ENCODE results near the gene SDF2L1.

The SDF2L1 gene

DNA sequence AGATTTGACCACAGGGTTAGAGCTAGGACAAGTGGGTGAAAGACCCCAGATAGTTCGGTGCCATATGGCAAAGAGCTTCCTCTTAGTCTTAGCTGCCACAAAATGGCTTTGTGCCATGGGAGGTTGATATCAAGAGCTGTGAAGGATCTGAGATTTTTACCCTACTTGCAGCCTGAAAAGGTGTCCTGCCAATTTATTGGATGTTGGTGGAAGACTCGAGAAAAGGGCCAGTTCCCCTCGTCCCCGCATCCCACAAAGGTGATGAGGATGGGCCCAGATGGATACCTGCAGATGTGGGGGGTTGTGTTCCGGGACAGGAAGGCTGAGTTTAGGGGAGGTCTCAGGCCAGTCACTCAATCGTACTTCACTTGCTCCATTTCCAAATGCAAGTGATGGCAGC, 39.5 kb upstream of the SDF2L1 start:
- over 99% methylated on average over 6 of the region's 6 CpGs for WGBS
- Histone ChIP-seq H2BK15ac (ENCODE audit: low read depth, poor library complexity, severe bottlenecking) (no peak overlapping the region), H3K14ac (ENCODE audit: low read length in 2 of 2) (no peak overlapping the region)

GRCh38 chr22:21603973-21604372, 38.1 kb upstream of the SDF2L1 start:
- H2AK5ac ChIP-seq (ENCODE audit: low read length, severe bottlenecking), result no peak overlapping the region
- H3K27me3 ChIP-seq (ENCODE audit: control insufficient read depth in 1 of 2, insufficient read depth in 1 of 2, low read length in 2 of 2), result no peaks in the 10 kb centered on the region
- 96% methylated on average over 8 of the region's 9 CpGs for WGBS
- H3K4ac ChIP-seq (ENCODE audit: low read depth in 1 of 2, low read length in 2 of 2), result no peak overlapping the region
- H4K91ac ChIP-seq (ENCODE audit: low read length), result no peak overlapping the region
- peaks cover 3 to 15% of the 10 kb centered on the region in 2 experiments for H3K36me3 ChIP-seq (ENCODE audit: control insufficient read depth in 1 of 2, insufficient read depth in 2 of 2, low read depth in 1 of 2, low read length in 2 of 2)
- no peak overlapping the region for H2BK12ac ChIP-seq (ENCODE audit: low read length in 2 of 2)
- no peak overlapping the region for H3K14ac ChIP-seq (ENCODE audit: low read length in 2 of 2)
- H3K4me2 ChIP-seq (ENCODE audit: low read length, poor library complexity, severe bottlenecking), result no peak overlapping the region
- H3K4me1 ChIP-seq (ENCODE audit: control insufficient read depth, insufficient read depth, low read depth, low read length), result peaks cover 7% of the 10 kb centered on the region
- no peak overlapping the region for H4K8ac ChIP-seq (ENCODE audit: low read length)
- no peak overlapping the region for H3K4me3 ChIP-seq (ENCODE audit: insufficient read depth in 1 of 2, low read depth in 1 of 2, low read length in 2 of 2)
- H2AFZ ChIP-seq (ENCODE audit: low read depth, low read length), result no peak overlapping the region
- no peak for DNase-seq
- H2BK5ac ChIP-seq (ENCODE audit: low read depth, low read length, poor library complexity, severe bottlenecking), result no peak overlapping the region
- H3K9me3 ChIP-seq (ENCODE audit: control insufficient read depth, low read length), result no peaks in the 10 kb centered on the region
- H2BK15ac ChIP-seq (ENCODE audit: low read depth, poor library complexity, severe bottlenecking), result no peak overlapping the region
- no peak overlapping the region for H3K23ac ChIP-seq (ENCODE audit: low read length in 2 of 2)
- no peak overlapping the region for H3K18ac ChIP-seq (ENCODE audit: low read depth in 1 of 2, low read length in 2 of 2)
- H3K79me1 ChIP-seq (replicated peaks; ENCODE audit: low read length, poor library complexity, severe bottlenecking), result peaks cover 3% of the 10 kb centered on the region
- no peak overlapping the region for H3K9ac ChIP-seq (ENCODE audit: low read length)
- no peak overlapping the region for H2BK120ac ChIP-seq (ENCODE audit: low read depth, low read length)
- H3K27ac ChIP-seq (ENCODE audit: low read length, poor library complexity, severe bottlenecking), result no peak overlapping the region

More for the DNA sequence above, 39.5 kb upstream of the SDF2L1 start:
- peaks cover 6% of the 10 kb centered on the region for H3K4me1 ChIP-seq (ENCODE audit: control insufficient read depth, insufficient read depth, low read depth, low read length)
- H4K8ac ChIP-seq (ENCODE audit: low read length), result no peak overlapping the region
- peaks cover 5 to 15% of the 10 kb centered on the region in 2 experiments for H3K36me3 ChIP-seq (ENCODE audit: control insufficient read depth in 1 of 2, insufficient read depth in 2 of 2, low read depth in 1 of 2, low read length in 2 of 2)
- peaks cover 3% of the 10 kb centered on the region for H3K79me1 ChIP-seq (replicated peaks; ENCODE audit: low read length, poor library complexity, severe bottlenecking)
- H3K27me3 ChIP-seq (ENCODE audit: control insufficient read depth in 1 of 2, insufficient read depth in 1 of 2, low read length in 2 of 2), result no peaks in the 10 kb centered on the region
- no peak overlapping the region for H3K27ac ChIP-seq (ENCODE audit: low read length, poor library complexity, severe bottlenecking)
- H3K23ac ChIP-seq (ENCODE audit: low read length in 2 of 2), result no peak overlapping the region
- no peak overlapping the region for H2BK12ac ChIP-seq (ENCODE audit: low read length in 2 of 2)
- H2BK5ac ChIP-seq (ENCODE audit: low read depth, low read length, poor library complexity, severe bottlenecking), result no peak overlapping the region
- H2BK120ac ChIP-seq (ENCODE audit: low read depth, low read length), result no peak overlapping the region
- no peak overlapping the region for H3K4me2 ChIP-seq (ENCODE audit: low read length, poor library complexity, severe bottlenecking)
- no peak overlapping the region for H2AK5ac ChIP-seq (ENCODE audit: low read length, severe bottlenecking)
- H3K9ac ChIP-seq (ENCODE audit: low read length), result no peak overlapping the region
- H3K4ac ChIP-seq (ENCODE audit: low read depth in 1 of 2, low read length in 2 of 2), result no peak overlapping the region
- H3K9me3 ChIP-seq (ENCODE audit: control insufficient read depth, low read length), result no peaks in the 10 kb centered on the region
- no peak overlapping the region for H4K91ac ChIP-seq (ENCODE audit: low read length)
- H2AFZ ChIP-seq (ENCODE audit: low read depth, low read length), result no peak overlapping the region
- no peak for DNase-seq
- no peak overlapping the region for H3K4me3 ChIP-seq (ENCODE audit: insufficient read depth in 1 of 2, low read depth in 1 of 2, low read length in 2 of 2)
- H3K18ac ChIP-seq (ENCODE audit: low read depth in 1 of 2, low read length in 2 of 2), result no peak overlapping the region

GRCh38 chr22:21605887-21606564, 36.1 kb upstream of the SDF2L1 start:
- Histone ChIP-seq H3K23ac (ENCODE audit: low read length in 2 of 2) (no peak overlapping the region), H2BK15ac (ENCODE audit: low read depth, poor library complexity, severe bottlenecking) (no peak overlapping the region), H2BK120ac (ENCODE audit: low read depth, low read length) (no peak overlapping the region), H3K27ac (ENCODE audit: low read length, poor library complexity, severe bottlenecking) (no peak overlapping the region), H3K18ac (ENCODE audit: low read depth in 1 of 2, low read length in 2 of 2) (no peak overlapping the region), H3K79me1 (replicated peaks; ENCODE audit: low read length, poor library complexity, severe bottlenecking) (peaks cover 3% of the 10 kb centered on the region), H2AFZ (ENCODE audit: low read depth, low read length) (no peak overlapping the region), H3K9ac (ENCODE audit: low read length) (no peak overlapping the region), H2BK12ac (ENCODE audit: low read length in 2 of 2) (no peak overlapping the region), H2BK5ac (ENCODE audit: low read depth, low read length, poor library complexity, severe bottlenecking) (no peak overlapping the region), H3K4ac (ENCODE audit: low read depth in 1 of 2, low read length in 2 of 2) (no peak overlapping the region), H3K14ac (ENCODE audit: low read length in 2 of 2) (no peak overlapping the region), H2AK5ac (ENCODE audit: low read length, severe bottlenecking) (no peak overlapping the region), H3K4me1 (ENCODE audit: control insufficient read depth, insufficient read depth, low read depth, low read length) (peaks cover 7% of the 10 kb centered on the region), H3K9me3 (ENCODE audit: control insufficient read depth, low read length) (no peaks in the 10 kb centered on the region), H3K27me3 (ENCODE audit: control insufficient read depth in 1 of 2, insufficient read depth in 1 of 2, low read length in 2 of 2) (no peaks in the 10 kb centered on the region), H3K4me3 (ENCODE audit: insufficient read depth in 1 of 2, low read depth in 1 of 2, low read length in 2 of 2) (no peak overlapping the region), H4K8ac (ENCODE audit: low read length) (no peak overlapping the region), H3K4me2 (ENCODE audit: low read length, poor library complexity, severe bottlenecking) (no peak overlapping the region), H4K91ac (ENCODE audit: low read length) (no peak overlapping the region), H3K36me3 (ENCODE audit: control insufficient read depth in 1 of 2, insufficient read depth in 2 of 2, low read depth in 1 of 2, low read length in 2 of 2) (peaks cover 14 to 18% of the 10 kb centered on the region in 2 experiments)
- WGBS, result 97% methylated on average over 7 of the region's 7 CpGs
- no peak for DNase-seq

GRCh38 chr22:21606775-21607174, 35.3 kb upstream of the SDF2L1 start:
- no peak overlapping the region for H3K14ac ChIP-seq (ENCODE audit: low read length in 2 of 2)
- H3K79me1 ChIP-seq (replicated peaks; ENCODE audit: low read length, poor library complexity, severe bottlenecking), result peaks cover 3% of the 10 kb centered on the region
- no peak for DNase-seq
- peaks cover 7% of the 10 kb centered on the region for H3K4me1 ChIP-seq (ENCODE audit: control insufficient read depth, insufficient read depth, low read depth, low read length)
- no peak overlapping the region for H2BK15ac ChIP-seq (ENCODE audit: low read depth, poor library complexity, severe bottlenecking)
- H3K4ac ChIP-seq (ENCODE audit: low read depth in 1 of 2, low read length in 2 of 2), result no peak overlapping the region
- H3K23ac ChIP-seq (ENCODE audit: low read length in 2 of 2), result no peak overlapping the region
- no peak overlapping the region for H3K4me2 ChIP-seq (ENCODE audit: low read length, poor library complexity, severe bottlenecking)
- no peak overlapping the region for H3K18ac ChIP-seq (ENCODE audit: low read depth in 1 of 2, low read length in 2 of 2)
- no peak overlapping the region for H2BK120ac ChIP-seq (ENCODE audit: low read depth, low read length)
- 95% methylated on average over 7 of the region's 8 CpGs for WGBS
- H2BK12ac ChIP-seq (ENCODE audit: low read length in 2 of 2), result no peak overlapping the region
- no peak overlapping the region for H2AFZ ChIP-seq (ENCODE audit: low read depth, low read length)
- H3K9ac ChIP-seq (ENCODE audit: low read length), result no peak overlapping the region
- no peaks in the 10 kb centered on the region for H3K9me3 ChIP-seq (ENCODE audit: control insufficient read depth, low read length)
- no peak overlapping the region for H3K4me3 ChIP-seq (ENCODE audit: insufficient read depth in 1 of 2, low read depth in 1 of 2, low read length in 2 of 2)
- no peak overlapping the region for H2AK5ac ChIP-seq (ENCODE audit: low read length, severe bottlenecking)
- peaks cover 21 to 23% of the 10 kb centered on the region in 2 experiments for H3K36me3 ChIP-seq (ENCODE audit: control insufficient read depth in 1 of 2, insufficient read depth in 2 of 2, low read depth in 1 of 2, low read length in 2 of 2)
- H4K91ac ChIP-seq (ENCODE audit: low read length), result no peak overlapping the region
- no peak overlapping the region for H2BK5ac ChIP-seq (ENCODE audit: low read depth, low read length, poor library complexity, severe bottlenecking)
- H3K27me3 ChIP-seq (ENCODE audit: control insufficient read depth in 1 of 2, insufficient read depth in 1 of 2, low read length in 2 of 2), result no peaks in the 10 kb centered on the region
- no peak overlapping the region for H3K27ac ChIP-seq (ENCODE audit: low read length, poor library complexity, severe bottlenecking)
- H4K8ac ChIP-seq (ENCODE audit: low read length), result peak overlapping the region; percentile 1
